ENCODE results near the gene RBPJ. TPM values are rescaled to one million over a fixed set of nuclear protein-coding genes. Genes with fewer than 3 reads are reported as not detected.

Gene RBPJ
- total RNA-seq, 1 experiment from 2014 or later, result 53.8 TPM

GRCh38 chr4:26413582-26413981 is 92.8 kb downstream of the RBPJ start:
- BruUV-seq (replicated peaks), result no TSS peak
- Histone ChIP-seq H4K20me1 (ENCODE audit: insufficient read depth) (no peaks in the 10 kb centered on the region), H3K36me3 (ENCODE audit: low read depth) (no peaks in the 10 kb centered on the region), H3K4me2 (no peak overlapping the region), H3K9me2 (ENCODE audit: insufficient read depth) (no peaks in the 10 kb centered on the region), H3K79me2 (ENCODE audit: low read depth) (no peaks in the 10 kb centered on the region), H3K4me1 (replicated peaks; ENCODE audit: insufficient read depth) (no peaks in the 10 kb centered on the region), H3K9me3 (ENCODE audit: insufficient read depth, low read depth) (no peaks in the 10 kb centered on the region), H3K4me3 (no peak overlapping the region), H3F3A (ENCODE audit: insufficient read depth, low read depth) (peaks cover 4% of the 10 kb centered on the region; the same call in 1 of the 2 replicates), H3K27me3 (ENCODE audit: insufficient read depth, low read depth) (no peaks in the 10 kb centered on the region), H3K27ac (no peak overlapping the region), H2AFZ (no peak overlapping the region)
- intact Hi-C loops (cut with micrococcal nuclease; ENCODE audit: unreplicated experiment), result loop anchor here (5.0 to 10.0 kb wide), 2 partner anchors 331 to 489 kb away; no protein-coding TSS in a partner anchor
- no peak for DNase-seq
- CTCF ChIA-PET, result no interaction called here
- POLR2A ChIA-PET (ENCODE audit: unreplicated experiment), result no interaction called here
- TF ChIP-seq EZH2 (IDR thresholded peaks at IDR 0.05; ENCODE audit: low read depth) (no peak), CTCF (conservative IDR thresholded peaks at IDR 0.05) (no peak)

GRCh38 chr4:26418107-26418506 is 97.3 kb downstream of the RBPJ start:
- no peaks in the 10 kb centered on the region for H3K9me3 ChIP-seq (ENCODE audit: insufficient read depth, low read depth)
- intact Hi-C loops (cut with micrococcal nuclease; ENCODE audit: unreplicated experiment), result loop anchor here (10.0 kb wide), 1 partner anchor 493 kb away; no protein-coding TSS in a partner anchor
- no peak overlapping the region for H3K4me2 ChIP-seq
- TF ChIP-seq CTCF (conservative IDR thresholded peaks at IDR 0.05) (no peak), EZH2 (IDR thresholded peaks at IDR 0.05; ENCODE audit: low read depth) (no peak)
- DNase-seq, result no peak
- no peaks in the 10 kb centered on the region for H3F3A ChIP-seq (ENCODE audit: insufficient read depth, low read depth)
- no peak overlapping the region for H2AFZ ChIP-seq
- H3K27ac ChIP-seq, result no peak overlapping the region
- ChIA-PET POLR2A (ENCODE audit: unreplicated experiment) (no interaction called here), CTCF (no interaction called here)
- no peaks in the 10 kb centered on the region for H3K79me2 ChIP-seq (ENCODE audit: low read depth)
- no peaks in the 10 kb centered on the region for H3K9me2 ChIP-seq (ENCODE audit: insufficient read depth)
- H3K4me3 ChIP-seq, result no peak overlapping the region
- H3K4me1 ChIP-seq (replicated peaks; ENCODE audit: insufficient read depth), result no peaks in the 10 kb centered on the region
- H4K20me1 ChIP-seq (ENCODE audit: insufficient read depth), result peaks cover 3% of the 10 kb centered on the region; the same call in 1 of the 2 replicates
- H3K36me3 ChIP-seq (ENCODE audit: low read depth), result no peaks in the 10 kb centered on the region
- no TSS peak for BruUV-seq (replicated peaks)
- no peaks in the 10 kb centered on the region for H3K27me3 ChIP-seq (ENCODE audit: insufficient read depth, low read depth)

DNA sequence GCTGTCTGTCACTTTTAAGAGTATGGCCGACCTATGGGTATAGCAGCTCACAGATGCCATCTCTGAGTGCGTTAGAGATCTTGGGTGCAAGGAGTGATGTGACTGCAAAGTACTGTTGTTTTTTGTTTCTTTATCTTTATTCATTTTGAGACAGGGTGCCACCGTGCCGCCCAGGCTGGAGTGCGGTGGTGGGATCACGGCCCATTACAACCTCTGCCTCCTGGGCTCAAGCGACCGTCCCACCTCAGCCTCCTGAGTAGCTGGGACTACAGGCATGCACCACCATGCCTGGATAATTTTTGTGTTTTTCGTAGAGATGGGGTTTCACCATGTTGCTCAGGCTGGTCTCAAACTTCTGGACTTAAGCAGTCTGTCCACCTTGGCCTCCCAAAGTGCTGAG is 98.0 kb downstream of the RBPJ start:
- CTCF ChIA-PET, result no interaction called here
- intact Hi-C loops (cut with micrococcal nuclease; ENCODE audit: unreplicated experiment), result loop anchor here (10.0 kb wide), 1 partner anchor 494 kb away; no protein-coding TSS in a partner anchor

More for the DNA sequence above, 98.0 kb downstream of the RBPJ start:
- Histone ChIP-seq H3K27me3 (ENCODE audit: insufficient read depth, low read depth) (no peaks in the 10 kb centered on the region), H3K36me3 (ENCODE audit: low read depth) (no peaks in the 10 kb centered on the region), H3K9me3 (ENCODE audit: insufficient read depth, low read depth) (no peaks in the 10 kb centered on the region), H3K4me1 (replicated peaks; ENCODE audit: insufficient read depth) (no peaks in the 10 kb centered on the region), H3K4me2 (no peak overlapping the region), H2AFZ (no peak overlapping the region), H3K79me2 (ENCODE audit: low read depth) (no peaks in the 10 kb centered on the region), H4K20me1 (ENCODE audit: insufficient read depth) (peaks cover 3% of the 10 kb centered on the region; the same call in 1 of the 2 replicates), H3K27ac (no peak overlapping the region), H3F3A (ENCODE audit: insufficient read depth, low read depth) (no peaks in the 10 kb centered on the region), H3K4me3 (no peak overlapping the region), H3K9me2 (ENCODE audit: insufficient read depth) (no peaks in the 10 kb centered on the region)
- POLR2A ChIA-PET (ENCODE audit: unreplicated experiment), result no interaction called here
- TF ChIP-seq EZH2 (IDR thresholded peaks at IDR 0.05; ENCODE audit: low read depth) (no peak), CTCF (conservative IDR thresholded peaks at IDR 0.05) (no peak)
- BruUV-seq (replicated peaks), result no TSS peak
- DNase-seq, result no peak
